Measurements from ENCODE around the gene MAP3K13.
"Not testable (repeated sequence)": the region's sequence is repeated elsewhere in the genome, so short reads cannot be mapped to it uniquely, and the experiment has no call there.

The MAP3K13 gene

GRCh38 chr3:185457376-185457775 is 94.4 kb downstream of the MAP3K13 start:
- no peak for DNase-seq (ENCODE audit: extremely low read depth, low read depth)
- TF ChIP-seq, protein P1, sequence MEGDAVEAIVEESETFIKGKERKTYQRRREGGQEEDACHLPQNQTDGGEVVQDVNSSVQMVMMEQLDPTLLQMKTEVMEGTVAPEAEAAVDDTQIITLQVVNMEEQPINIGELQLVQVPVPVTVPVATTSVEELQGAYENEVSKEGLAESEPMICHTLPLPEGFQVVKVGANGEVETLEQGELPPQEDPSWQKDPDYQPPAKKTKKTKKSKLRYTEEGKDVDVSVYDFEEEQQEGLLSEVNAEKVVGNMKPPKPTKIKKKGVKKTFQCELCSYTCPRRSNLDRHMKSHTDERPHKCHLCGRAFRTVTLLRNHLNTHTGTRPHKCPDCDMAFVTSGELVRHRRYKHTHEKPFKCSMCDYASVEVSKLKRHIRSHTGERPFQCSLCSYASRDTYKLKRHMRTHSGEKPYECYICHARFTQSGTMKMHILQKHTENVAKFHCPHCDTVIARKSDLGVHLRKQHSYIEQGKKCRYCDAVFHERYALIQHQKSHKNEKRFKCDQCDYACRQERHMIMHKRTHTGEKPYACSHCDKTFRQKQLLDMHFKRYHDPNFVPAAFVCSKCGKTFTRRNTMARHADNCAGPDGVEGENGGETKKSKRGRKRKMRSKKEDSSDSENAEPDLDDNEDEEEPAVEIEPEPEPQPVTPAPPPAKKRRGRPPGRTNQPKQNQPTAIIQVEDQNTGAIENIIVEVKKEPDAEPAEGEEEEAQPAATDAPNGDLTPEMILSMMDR (IDR thresholded peaks at IDR 0.05; ENCODE audit: low read depth, low read length), result no peak

- no peak for DNase-seq (ENCODE audit: extremely low read depth, low read depth)
- TF ChIP-seq, protein P1 (IDR thresholded peaks at IDR 0.05; ENCODE audit: low read depth, low read length), result no peak
Measured at GRCh38 chr3:185460309-185460708, 97.4 kb downstream of the MAP3K13 start.

- TF ChIP-seq, protein P1 (IDR thresholded peaks at IDR 0.05; ENCODE audit: low read depth, low read length), result peak; percentile 20
- DNase-seq (ENCODE audit: extremely low read depth, low read depth), result no peak
Measured at GRCh38 chr3:185460719-185461350, 97.9 kb downstream of the MAP3K13 start.

- TF ChIP-seq, protein P1 (IDR thresholded peaks at IDR 0.05; ENCODE audit: low read depth, low read length), result no peak
- no peak for DNase-seq (ENCODE audit: extremely low read depth, low read depth)
Measured at GRCh38 chr3:185465471-185465870, 102.5 kb downstream of the MAP3K13 start.

- DNase-seq (ENCODE audit: extremely low read depth, low read depth), result not testable (repeated sequence)
Measured at GRCh38 chr3:185466123-185466522, 103.2 kb downstream of the MAP3K13 start.

DNA sequence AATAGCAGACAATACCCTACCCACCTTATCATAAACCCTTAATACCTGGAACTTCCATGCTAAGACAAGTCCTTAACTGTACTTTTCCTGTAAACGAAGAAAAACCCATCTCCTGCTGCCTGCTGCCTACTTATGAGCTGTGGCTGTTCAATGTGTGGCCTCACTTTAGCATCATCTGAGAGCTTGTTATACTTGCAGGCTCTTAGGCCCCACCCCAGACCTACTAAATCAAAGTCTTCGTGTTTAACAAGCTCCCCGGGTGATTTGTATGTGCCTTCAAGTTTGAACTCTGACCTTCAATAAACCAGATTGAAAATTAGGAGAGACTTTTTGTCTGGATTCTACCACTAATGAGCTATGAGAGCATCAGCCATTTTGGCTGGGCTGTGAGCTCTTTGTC is 106.6 kb downstream of the MAP3K13 start:
- DNase-seq (ENCODE audit: extremely low read depth, low read depth), result no peak
- TF ChIP-seq, protein P1 (IDR thresholded peaks at IDR 0.05; ENCODE audit: low read depth, low read length), result no peak

DNA sequence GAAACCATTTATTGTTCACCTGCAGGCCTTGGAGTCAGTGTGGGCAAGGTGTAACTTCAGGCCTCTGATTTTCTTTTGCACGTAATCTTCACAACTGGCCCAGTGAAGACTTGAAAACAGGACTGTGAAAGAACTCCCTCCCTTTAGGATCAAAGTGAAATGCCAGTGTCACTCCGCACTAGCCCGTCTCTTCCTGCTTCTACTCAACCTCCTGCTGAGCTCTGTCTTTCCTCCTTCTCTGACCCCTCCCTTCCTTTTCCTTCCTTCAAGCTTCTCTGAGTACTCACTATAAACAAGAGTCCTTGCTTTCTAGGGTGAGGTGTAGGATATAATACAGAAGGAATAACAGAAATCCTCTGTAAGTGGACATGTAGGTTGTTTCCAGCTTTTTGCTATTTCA is 107.4 kb downstream of the MAP3K13 start:
- TF ChIP-seq, protein P1 (IDR thresholded peaks at IDR 0.05; ENCODE audit: low read depth, low read length), result no peak

DNA sequence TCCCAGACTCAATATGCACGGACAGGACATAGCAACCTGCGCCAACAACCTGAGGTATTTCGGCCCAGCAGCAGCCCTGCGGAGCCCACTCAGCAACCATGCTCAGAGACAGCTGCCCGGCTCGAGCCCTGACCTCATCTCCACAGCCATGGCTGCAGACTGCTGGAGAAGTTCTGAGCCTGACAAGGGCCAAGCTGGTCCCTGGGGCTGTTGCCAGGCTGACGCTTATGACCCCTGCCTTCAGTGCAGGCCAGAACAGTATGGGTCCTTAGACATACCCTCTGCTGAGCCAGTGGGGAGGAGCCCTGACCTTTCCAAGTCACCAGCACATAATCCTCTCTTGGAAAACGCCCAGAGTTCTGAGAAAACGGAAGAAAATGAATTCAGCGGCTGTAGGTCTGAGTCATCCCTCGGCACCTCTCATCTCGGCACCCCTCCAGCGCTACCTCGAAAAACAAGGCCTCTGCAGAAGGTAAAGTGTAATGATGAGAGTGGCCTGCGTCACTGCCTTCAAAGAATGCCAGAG is 110.4 kb downstream of the MAP3K13 start:
- TF ChIP-seq, protein P1 (IDR thresholded peaks at IDR 0.05; ENCODE audit: low read depth, low read length), result no peak
- DNase-seq (ENCODE audit: extremely low read depth, low read depth), result no peak

More for the DNA sequence above, 107.4 kb downstream of the MAP3K13 start:
- DNase-seq (ENCODE audit: extremely low read depth, low read depth), result no peak

GRCh38 chr3:185474922-185475321 is 112.0 kb downstream of the MAP3K13 start:
- not testable (repeated sequence) for DNase-seq (ENCODE audit: extremely low read depth, low read depth)

All from AG09319 (cell line).